ENCODE measurements around the gene MRPL16.

The MRPL16 gene

DNA sequence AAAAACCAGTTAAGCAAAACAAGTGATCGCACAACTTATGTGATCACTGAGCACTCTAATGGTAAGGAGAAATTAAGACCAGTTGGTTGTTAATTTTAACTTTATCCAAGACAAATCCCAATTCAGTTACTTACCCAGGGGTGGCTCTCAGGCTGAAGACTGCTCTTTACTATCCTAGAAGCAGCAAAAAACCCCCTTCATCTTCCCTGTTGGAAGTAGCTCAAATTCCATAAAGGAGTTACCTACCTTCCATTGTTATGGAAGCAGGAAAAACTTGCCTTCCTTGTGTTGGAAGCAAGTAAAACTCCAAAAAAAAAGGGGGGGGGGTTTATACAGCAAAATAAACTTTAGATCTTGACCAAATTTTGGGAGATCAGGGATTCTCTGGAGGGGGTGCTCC is 5.2 kb upstream of the MRPL16 start:
- no peak for TF ChIP-seq Cebpa-rat (IDR thresholded peaks at IDR 0.05)
- Histone ChIP-seq H4K20me1 (no peaks in the 10 kb centered on the region), H3K27ac (no peak overlapping the region), H3K4me3 (no peak overlapping the region), H3K27me3 (no peaks in the 10 kb centered on the region), H3K9me3 (replicated peaks in 1 of 11) (no peaks in the 10 kb centered on the region), H3K4me1 (peaks cover 15 to 26% (median 21%) of the 10 kb centered on the region in 10 experiments), H3K4me2 (no peak overlapping the region), H3K9ac (no peak overlapping the region), H3K36me3 (no peaks in the 10 kb centered on the region)

DNA sequence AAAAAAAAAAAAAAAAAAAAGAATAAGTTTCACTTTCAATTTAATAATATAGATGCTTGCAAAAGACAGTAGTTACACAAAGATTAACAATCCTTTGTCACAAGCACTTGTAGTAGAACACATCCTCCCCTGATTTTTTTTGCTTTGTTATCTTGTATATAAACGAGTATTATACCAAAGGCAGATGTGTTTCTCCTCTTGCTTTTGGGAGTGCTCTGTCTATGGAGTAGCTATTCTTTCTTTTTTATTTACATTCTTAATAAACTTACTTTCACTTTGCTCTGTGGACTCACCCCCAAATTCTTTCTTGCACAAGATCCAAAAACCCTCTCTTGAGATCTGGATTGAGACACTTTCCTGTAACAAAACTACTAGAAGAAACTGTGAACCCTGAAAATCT is 3.4 kb upstream of the MRPL16 start:
- no peaks in the 10 kb centered on the region for H3K27me3 ChIP-seq
- 0 out of 22 replicates have a peak, but pooled peaks cover 0 to 4% (median 0%) of the 10 kb centered on the region in 11 experiments for H4K20me1 ChIP-seq
- peaks cover 22 to 30% (median 27%) of the 10 kb centered on the region in 10 experiments for H3K4me1 ChIP-seq
- TF ChIP-seq Cebpa-rat (IDR thresholded peaks at IDR 0.05) = no peak
- peak overlapping the region in 5 of 11 experiments; percentile 2 to 47 (median 18); a peak in 6 of 22 replicates for H3K4me2 ChIP-seq
- no peak overlapping the region; a peak in 1 of 22 replicates for H3K27ac ChIP-seq
- H3K4me3 ChIP-seq = no peak overlapping the region
- H3K36me3 ChIP-seq = peaks cover 0 to 4% (median under 1%) of the 10 kb centered on the region in 11 experiments; a peak in 6 of 22 replicates
- H3K9ac ChIP-seq = no peak overlapping the region
- H3K9me3 ChIP-seq (replicated peaks in 1 of 11) = no peaks in the 10 kb centered on the region

GRCh38 chr11:59813364-59813763 is 2.8 kb upstream of the MRPL16 start:
- H3K27ac ChIP-seq = no peak overlapping the region
- H3K36me3 ChIP-seq = peaks cover 4 to 11% (median 7%) of the 10 kb centered on the region in 11 experiments; a peak in 18 of 22 replicates
- H4K20me1 ChIP-seq = 0 out of 22 replicates have a peak, but pooled peaks cover 0 to 4% (median 0%) of the 10 kb centered on the region in 11 experiments
- peak overlapping the region in 5 of 11 experiments; percentile 2 to 47 (median 8); a peak in 5 of 22 replicates for H3K4me2 ChIP-seq
- no peak for TF ChIP-seq Cebpa-rat (IDR thresholded peaks at IDR 0.05)
- H3K9ac ChIP-seq = no peak overlapping the region
- H3K27me3 ChIP-seq = no peaks in the 10 kb centered on the region
- no peak overlapping the region for H3K4me3 ChIP-seq
- peaks cover 16 to 29% (median 23%) of the 10 kb centered on the region in 10 experiments for H3K4me1 ChIP-seq
- H3K9me3 ChIP-seq (replicated peaks in 1 of 11) = no peaks in the 10 kb centered on the region

DNA sequence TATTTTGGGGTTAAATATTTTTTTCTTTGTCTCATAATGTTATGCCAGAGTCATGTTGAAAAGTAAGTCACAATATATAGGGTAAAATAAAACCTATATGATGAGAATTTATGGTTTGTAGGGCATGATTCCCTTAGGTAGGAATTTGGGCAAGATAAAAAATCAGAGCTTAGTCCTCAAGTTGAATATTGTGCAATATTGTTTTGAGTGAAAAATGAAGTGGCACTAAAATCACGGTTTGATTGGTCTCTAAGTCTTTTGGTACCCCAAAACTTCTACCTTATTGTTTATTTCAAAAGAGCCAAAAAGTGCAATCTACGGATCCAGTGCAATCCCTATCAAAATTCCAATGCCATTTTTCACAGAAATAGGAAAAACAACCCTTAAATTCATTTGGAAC is 1.6 kb upstream of the MRPL16 start:
- H3K27ac ChIP-seq = no peak overlapping the region
- H3K27me3 ChIP-seq = no peaks in the 10 kb centered on the region
- no peak overlapping the region for H3K4me2 ChIP-seq
- H4K20me1 ChIP-seq = peaks cover 0 to 4% (median 0%) of the 10 kb centered on the region in 11 experiments; a peak in 1 of 22 replicates
- peaks cover 15 to 22% (median 18%) of the 10 kb centered on the region in 11 experiments for H3K36me3 ChIP-seq
- H3K4me3 ChIP-seq = no peak overlapping the region
- TF ChIP-seq Cebpa-rat (IDR thresholded peaks at IDR 0.05) = peak in 2 of 11 experiments; percentile 42 to 46; a peak in 2 of 22 replicates
- H3K9ac ChIP-seq = no peak overlapping the region
- H3K4me1 ChIP-seq = peaks cover 15 to 26% (median 20%) of the 10 kb centered on the region in 10 experiments
- H3K9me3 ChIP-seq (replicated peaks in 1 of 11) = no peaks in the 10 kb centered on the region

- peak overlapping the region; percentile 83 to 95 (median 90); a peak in 21 of 22 replicates for H3K9ac ChIP-seq
- peaks cover 29 to 35% (median 32%) of the 10 kb centered on the region in 11 experiments for H3K36me3 ChIP-seq
- TF ChIP-seq Cebpa-rat (IDR thresholded peaks at IDR 0.05) = no peak
- H3K4me3 ChIP-seq = peak overlapping the region; percentile 80 to 99 (median 88)
- no peaks in the 10 kb centered on the region for H3K27me3 ChIP-seq
- H3K4me2 ChIP-seq = peak overlapping the region; percentile 71 to 96 (median 88)
- H3K9me3 ChIP-seq (replicated peaks in 1 of 11) = no peaks in the 10 kb centered on the region
- H3K4me1 ChIP-seq = peaks cover 15 to 30% (median 20%) of the 10 kb centered on the region in 10 experiments
- peak overlapping the region in 10 of 11 experiments; percentile 75 to 91 (median 82); a peak in 21 of 22 replicates for H3K27ac ChIP-seq
- H4K20me1 ChIP-seq = peaks cover 0 to 10% (median 0%) of the 10 kb centered on the region in 11 experiments; a peak in 2 of 22 replicates
These were observed 307 bp upstream of the MRPL16 start for GRCh38 chr11:59810911-59811259.

GRCh38 chr11:59807047-59807610 is 3.4 kb downstream of the MRPL16 start:
- peaks cover 17 to 30% (median 20%) of the 10 kb centered on the region in 10 experiments for H3K4me1 ChIP-seq
- H3K27ac ChIP-seq = no peak overlapping the region
- H3K9me3 ChIP-seq (replicated peaks in 1 of 11) = no peaks in the 10 kb centered on the region
- no peaks in the 10 kb centered on the region for H3K27me3 ChIP-seq
- H4K20me1 ChIP-seq = peaks cover 0 to 12% (median 0%) of the 10 kb centered on the region in 11 experiments; a peak in 4 of 22 replicates
- TF ChIP-seq Cebpa-rat (IDR thresholded peaks at IDR 0.05) = no peak
- no peak overlapping the region for H3K9ac ChIP-seq
- peaks cover 58 to 68% (median 63%) of the 10 kb centered on the region in 11 experiments for H3K36me3 ChIP-seq
- H3K4me2 ChIP-seq = no peak overlapping the region; a peak in 1 of 22 replicates
- no peak overlapping the region for H3K4me3 ChIP-seq

DNA sequence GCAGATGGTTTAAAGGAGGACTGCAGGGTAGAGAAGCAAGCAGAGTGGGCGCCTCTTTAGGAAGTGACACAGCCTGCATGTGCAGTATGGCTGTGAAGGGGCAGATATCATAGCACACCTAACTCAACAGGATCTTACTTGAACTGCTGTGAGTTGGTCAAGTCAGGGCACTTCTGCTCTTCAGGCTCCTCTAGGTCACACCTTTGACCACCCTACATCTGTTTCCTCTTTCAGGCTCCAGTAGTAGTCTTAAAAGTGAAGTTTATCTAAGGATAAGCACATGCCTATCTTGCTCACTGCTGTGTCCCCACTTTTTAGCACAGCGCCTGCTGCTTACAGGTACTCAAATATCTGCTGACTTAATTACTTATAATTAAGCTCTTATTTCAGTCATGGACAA is 6.5 kb downstream of the MRPL16 start:
- H3K4me2 ChIP-seq = no peak overlapping the region
- TF ChIP-seq Cebpa-rat (IDR thresholded peaks at IDR 0.05) = no peak
- H3K27ac ChIP-seq = no peak overlapping the region
- H3K4me3 ChIP-seq = no peak overlapping the region
- peaks cover 62 to 96% (median 82%) of the 10 kb centered on the region in 11 experiments for H3K36me3 ChIP-seq
- H4K20me1 ChIP-seq = peaks cover 0 to 15% (median 0%) of the 10 kb centered on the region in 11 experiments; a peak in 4 of 22 replicates
- no peaks in the 10 kb centered on the region for H3K27me3 ChIP-seq
- no peak overlapping the region for H3K9ac ChIP-seq
- no peaks in the 10 kb centered on the region for H3K9me3 ChIP-seq (replicated peaks in 1 of 11)
- H3K4me1 ChIP-seq = peaks cover 2 to 17% (median 7%) of the 10 kb centered on the region in 10 experiments; a peak in 17 of 20 replicates

DNA sequence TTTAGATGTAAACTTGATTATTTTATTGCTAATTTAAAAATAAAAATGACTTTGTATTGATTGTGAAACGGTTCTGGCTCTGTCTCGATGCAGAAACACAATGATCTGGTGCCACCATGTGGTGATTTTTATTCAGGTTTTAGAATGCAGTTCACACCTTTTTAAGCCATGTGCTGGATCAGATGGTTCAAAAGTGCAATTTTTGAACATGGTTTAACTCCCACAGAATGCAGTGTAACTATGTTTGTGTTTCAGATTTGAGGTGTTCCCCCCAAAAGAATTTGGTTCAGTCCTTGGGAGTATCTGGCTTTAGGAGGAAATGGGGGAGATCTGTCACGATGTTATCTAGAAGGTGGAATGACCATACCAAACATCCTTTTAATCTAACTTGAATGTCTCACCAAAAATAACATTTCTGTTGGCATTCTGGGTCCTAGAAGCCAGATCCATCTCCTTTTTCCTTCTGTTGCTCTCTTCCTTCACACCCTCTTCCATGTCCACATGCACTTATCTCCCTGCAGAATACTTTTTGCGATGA is 7.9 kb downstream of the MRPL16 start:
- Histone ChIP-seq H3K36me3 (peaks cover 50 to 96% (median 83%) of the 10 kb centered on the region in 11 experiments), H3K27me3 (no peaks in the 10 kb centered on the region), H3K4me1 (peaks cover 0 to 9% (median 5%) of the 10 kb centered on the region in 10 experiments; a peak in 6 of 20 replicates), H3K27ac (no peak overlapping the region), H3K9ac (no peak overlapping the region), H3K4me2 (no peak overlapping the region), H3K9me3 (replicated peaks in 1 of 11) (no peaks in the 10 kb centered on the region), H3K4me3 (no peak overlapping the region), H4K20me1 (peaks cover 0 to 15% (median 0%) of the 10 kb centered on the region in 11 experiments; a peak in 4 of 22 replicates)
- TF ChIP-seq Cebpa-rat (IDR thresholded peaks at IDR 0.05) = peak in 3 of 11 experiments; percentile 36 to 50 (median 38); a peak in 3 of 22 replicates

- Histone ChIP-seq H4K20me1 (peaks cover 0 to 15% (median 0%) of the 10 kb centered on the region in 11 experiments; a peak in 4 of 22 replicates), H3K27ac (no peak overlapping the region), H3K9ac (0 out of 22 replicates have a peak overlapping the region, but pooled peaks of 1 of the 11 experiments have one; percentile 3), H3K4me3 (no peak overlapping the region), H3K36me3 (peaks cover 46 to 96% (median 83%) of the 10 kb centered on the region in 11 experiments), H3K4me2 (no peak overlapping the region), H3K27me3 (no peaks in the 10 kb centered on the region), H3K4me1 (peaks cover 0 to 6% (median 4%) of the 10 kb centered on the region in 10 experiments; a peak in 6 of 20 replicates), H3K9me3 (replicated peaks in 1 of 11) (no peaks in the 10 kb centered on the region)
- no peak for TF ChIP-seq Cebpa-rat (IDR thresholded peaks at IDR 0.05)
These were observed 8.5 kb downstream of the MRPL16 start for GRCh38 chr11:59801981-59802638.
